HG02943 (cell line): ENCODE data around the gene FAM98C.
"Not testable (repeated sequence)": the region's sequence is repeated elsewhere in the genome, so short reads cannot be mapped to it uniquely, and the experiment has no call there.

Experiments
- ATAC-seq: cut with Tn5 transposase; IDR thresholded peaks from one replicate; pipeline ENCODE4 v1.9.1; 2021; ENCODE audit warnings: mild to moderate bottlenecking, low read depth, moderate library complexity; ENCODE audit not compliant: unreplicated experiment

Gene FAM98C

GRCh38 chr19:38392707-38393308 is 10.1 kb upstream of the FAM98C start:
- ATAC-seq = no peak

GRCh38 chr19:38394488-38394887 is 8.4 kb upstream of the FAM98C start:
- ATAC-seq = no peak

- ATAC-seq = no peak
These were observed 7.3 kb upstream of the FAM98C start for GRCh38 chr19:38395381-38396114.

GRCh38 chr19:38399081-38399480 is 3.8 kb upstream of the FAM98C start:
- ATAC-seq = no peak

- ATAC-seq = no peak
These were observed 3.4 kb upstream of the FAM98C start for GRCh38 chr19:38399537-38399936.

- no peak for ATAC-seq
These were observed 2.5 kb upstream of the FAM98C start for GRCh38 chr19:38400361-38400760.

GRCh38 chr19:38401148-38401547 is 1.7 kb upstream of the FAM98C start:
- no peak for ATAC-seq

- peak; percentile 8 for ATAC-seq
These were observed 298 bp upstream of the FAM98C start for GRCh38 chr19:38402623-38402966.

GRCh38 chr19:38404858-38405257 is 2.0 kb downstream of the FAM98C start:
- no peak for ATAC-seq

GRCh38 chr19:38405276-38405675 is 2.4 kb downstream of the FAM98C start:
- no peak for ATAC-seq

GRCh38 chr19:38409631-38410133 is 6.8 kb downstream of the FAM98C start:
- no peak for ATAC-seq

- not testable (repeated sequence) for ATAC-seq
These were observed 7.5 kb downstream of the FAM98C start for GRCh38 chr19:38410407-38410806.

- ATAC-seq = no peak
These were observed 8.3 kb downstream of the FAM98C start for GRCh38 chr19:38411041-38411712.

GRCh38 chr19:38411898-38412297 is 9.0 kb downstream of the FAM98C start:
- ATAC-seq = not testable (repeated sequence)

- no peak for ATAC-seq
These were observed 9.6 kb downstream of the FAM98C start for GRCh38 chr19:38412491-38412890.

GRCh38 chr19:38412961-38413360 is 10.1 kb downstream of the FAM98C start:
- no peak for ATAC-seq

GRCh38 chr19:38413416-38413815 is 10.5 kb downstream of the FAM98C start:
- ATAC-seq = no peak

- ATAC-seq = no peak
These were observed 14.3 kb downstream of the FAM98C start for GRCh38 chr19:38417146-38417543.

- no peak for ATAC-seq
These were observed 14.9 kb downstream of the FAM98C start for GRCh38 chr19:38417544-38418506.

GRCh38 chr19:38420935-38421334 is 18.0 kb downstream of the FAM98C start:
- no peak for ATAC-seq
